ENCODE measurements around the gene SLC2A8.
A peak's percentile ranks its signal among the peaks of the same experiment; 100 is the strongest.

The SLC2A8 gene

DNA sequence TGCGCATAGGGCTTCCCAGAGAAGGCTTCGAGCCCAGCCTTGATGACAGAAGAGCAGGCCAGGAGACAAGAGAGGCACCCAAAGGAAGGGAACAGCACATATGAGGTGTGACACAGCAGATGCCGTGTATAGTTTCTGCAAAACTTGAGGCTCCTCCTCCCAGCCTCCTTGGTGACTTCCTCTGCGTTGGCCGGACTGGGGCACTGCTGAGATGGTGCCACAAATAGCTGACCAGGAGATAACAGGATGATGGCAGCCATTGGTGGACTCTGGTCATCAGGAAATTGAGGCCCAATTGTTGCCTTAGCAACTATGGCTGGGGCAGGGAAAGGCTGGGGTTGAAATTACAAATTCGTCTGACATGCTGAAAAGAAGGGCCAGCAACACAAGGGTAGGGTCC is 22.4 kb downstream of the SLC2A8 start:
- Histone ChIP-seq H3K27ac (ENCODE audit: low read depth, low read length) (no peak overlapping the region), H3K4me1 (ENCODE audit: control insufficient read depth, insufficient read depth, low read length) (peaks cover 6% of the 10 kb centered on the region), H3K4me3 (ENCODE audit: low read depth, low read length) (no peak overlapping the region), H3K36me3 (ENCODE audit: control insufficient read depth, insufficient read depth, low read length) (no peaks in the 10 kb centered on the region), H3K9ac (ENCODE audit: low read depth, low read length) (no peak overlapping the region), H3K27me3 (ENCODE audit: control insufficient read depth, insufficient read depth, low read length) (no peaks in the 10 kb centered on the region), H3K9me3 (ENCODE audit: control insufficient read depth, insufficient read depth, low read length) (no peaks in the 10 kb centered on the region)

DNA sequence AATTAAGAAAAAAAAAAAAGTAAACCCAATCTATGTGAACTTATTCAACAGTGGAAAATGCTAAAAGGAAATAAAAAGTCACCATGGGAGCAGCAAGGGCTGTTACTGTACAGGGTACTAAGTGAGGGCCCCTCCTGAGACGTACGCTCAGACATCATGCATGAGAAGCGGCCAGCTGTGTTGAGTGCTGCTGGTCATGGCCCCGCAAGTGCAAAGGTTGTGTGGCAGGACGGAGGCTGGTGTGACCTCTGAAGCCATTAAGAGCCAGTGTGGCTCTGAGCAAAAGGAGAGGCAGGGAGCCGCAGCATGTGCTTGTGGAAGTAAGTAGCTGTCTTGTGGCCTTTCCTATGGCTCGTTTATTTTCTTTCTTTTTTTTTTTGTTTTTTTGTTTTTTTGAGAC is 24.1 kb downstream of the SLC2A8 start:
- Histone ChIP-seq H3K27ac (ENCODE audit: low read depth, low read length) (no peak overlapping the region), H3K9me3 (ENCODE audit: control insufficient read depth, insufficient read depth, low read length) (no peaks in the 10 kb centered on the region), H3K9ac (ENCODE audit: low read depth, low read length) (no peak overlapping the region), H3K27me3 (ENCODE audit: control insufficient read depth, insufficient read depth, low read length) (no peaks in the 10 kb centered on the region), H3K4me1 (ENCODE audit: control insufficient read depth, insufficient read depth, low read length) (peaks cover 6% of the 10 kb centered on the region), H3K36me3 (ENCODE audit: control insufficient read depth, insufficient read depth, low read length) (no peaks in the 10 kb centered on the region), H3K4me3 (ENCODE audit: low read depth, low read length) (no peak overlapping the region)

DNA sequence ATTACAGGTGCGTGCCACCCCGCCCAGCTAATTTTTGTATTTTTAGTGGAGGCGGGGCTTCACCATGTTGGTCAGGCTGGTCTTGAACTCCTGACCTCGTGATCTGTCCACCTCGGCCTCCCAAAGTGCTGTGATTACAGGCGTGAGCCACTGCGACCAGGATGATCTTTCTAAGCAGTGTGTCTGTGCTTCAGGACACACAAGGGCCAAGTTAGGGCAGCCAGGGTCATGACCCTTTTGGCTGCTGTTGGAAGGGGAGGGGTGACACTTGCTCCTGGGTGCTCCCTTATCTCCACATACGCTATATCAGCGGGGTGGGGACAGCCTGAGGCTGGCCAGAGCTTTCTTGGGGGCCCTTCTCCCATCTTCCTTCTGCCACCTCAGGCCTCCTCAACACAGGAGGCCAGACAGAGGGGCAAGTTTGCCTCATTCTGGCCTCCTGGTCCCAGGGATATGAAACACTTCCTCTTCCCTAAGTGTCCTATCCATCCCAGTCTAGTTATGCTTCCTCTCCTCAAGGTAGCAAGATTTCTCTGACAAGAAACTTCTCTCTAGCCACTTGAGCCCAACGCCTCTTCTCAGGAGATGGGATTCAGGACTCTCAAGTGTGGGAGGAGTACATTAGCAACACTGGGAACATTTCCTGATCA is 25.3 kb downstream of the SLC2A8 start:
- H3K4me3 ChIP-seq (ENCODE audit: low read depth, low read length), result no peak overlapping the region
- no peaks in the 10 kb centered on the region for H3K36me3 ChIP-seq (ENCODE audit: control insufficient read depth, insufficient read depth, low read length)
- peaks cover 6% of the 10 kb centered on the region for H3K4me1 ChIP-seq (ENCODE audit: control insufficient read depth, insufficient read depth, low read length)
- H3K27me3 ChIP-seq (ENCODE audit: control insufficient read depth, insufficient read depth, low read length), result no peaks in the 10 kb centered on the region
- H3K27ac ChIP-seq (ENCODE audit: low read depth, low read length), result no peak overlapping the region
- no peaks in the 10 kb centered on the region for H3K9me3 ChIP-seq (ENCODE audit: control insufficient read depth, insufficient read depth, low read length)
- H3K9ac ChIP-seq (ENCODE audit: low read depth, low read length), result no peak overlapping the region

DNA sequence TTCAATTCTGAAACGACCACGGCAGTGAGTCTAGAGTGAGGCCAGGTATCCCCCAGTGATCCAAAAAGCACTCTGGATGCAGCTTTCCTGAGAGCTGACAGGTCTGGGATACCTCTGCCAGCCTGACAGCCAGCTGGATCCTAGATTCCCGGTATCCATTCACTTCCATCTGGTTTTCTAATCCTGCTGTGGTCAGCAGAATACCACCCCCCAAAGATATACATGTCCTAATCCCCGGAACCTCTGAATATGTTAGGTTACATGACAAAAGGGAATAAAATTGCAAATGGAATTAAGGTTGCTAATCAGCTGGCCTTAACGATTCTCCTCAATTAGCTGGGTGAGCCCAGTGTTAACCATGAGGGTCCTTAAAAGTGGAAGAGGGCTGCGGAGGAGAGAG is 25.8 kb downstream of the SLC2A8 start:
- Histone ChIP-seq H3K9ac (ENCODE audit: low read depth, low read length) (0 out of 2 replicates have a peak overlapping the region, but pooled peaks have one; percentile 97), H3K27ac (ENCODE audit: low read depth, low read length) (no peak overlapping the region), H3K4me1 (ENCODE audit: control insufficient read depth, insufficient read depth, low read length) (peaks cover 6% of the 10 kb centered on the region), H3K36me3 (ENCODE audit: control insufficient read depth, insufficient read depth, low read length) (no peaks in the 10 kb centered on the region), H3K27me3 (ENCODE audit: control insufficient read depth, insufficient read depth, low read length) (no peaks in the 10 kb centered on the region), H3K9me3 (ENCODE audit: control insufficient read depth, insufficient read depth, low read length) (no peaks in the 10 kb centered on the region), H3K4me3 (ENCODE audit: low read depth, low read length) (peak overlapping the region; percentile 92)

DNA sequence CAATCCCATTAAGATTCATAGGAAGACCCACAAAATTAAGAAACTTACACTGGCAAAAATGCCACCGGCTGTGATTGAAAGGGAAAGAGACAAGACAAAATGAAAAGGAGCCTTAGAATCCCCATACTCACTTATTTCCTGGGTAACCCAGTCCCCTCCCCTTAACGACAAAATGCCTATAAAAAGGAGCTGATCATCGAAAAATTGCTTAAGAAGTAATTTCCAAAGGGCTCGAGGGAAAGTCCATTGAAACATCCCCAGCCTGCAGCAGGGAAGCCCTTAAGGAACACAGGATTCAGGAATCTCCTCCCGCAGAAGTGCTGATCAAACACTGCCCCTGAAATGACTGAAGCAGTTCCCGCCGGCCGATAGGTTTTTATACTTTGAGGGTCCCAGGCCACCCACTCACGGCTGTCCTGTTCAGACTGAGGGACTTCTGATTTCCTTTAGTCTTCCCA is 26.5 kb downstream of the SLC2A8 start:
- Histone ChIP-seq H3K4me1 (ENCODE audit: control insufficient read depth, insufficient read depth, low read length) (peaks cover 6% of the 10 kb centered on the region), H3K36me3 (ENCODE audit: control insufficient read depth, insufficient read depth, low read length) (peaks cover 4% of the 10 kb centered on the region; the same call in 1 of the 2 replicates), H3K9me3 (ENCODE audit: control insufficient read depth, insufficient read depth, low read length) (no peaks in the 10 kb centered on the region), H3K9ac (ENCODE audit: low read depth, low read length) (peak overlapping the region; percentile 97), H3K27ac (ENCODE audit: low read depth, low read length) (peak overlapping the region; percentile 93), H3K4me3 (ENCODE audit: low read depth, low read length) (peak overlapping the region; percentile 92), H3K27me3 (ENCODE audit: control insufficient read depth, insufficient read depth, low read length) (no peaks in the 10 kb centered on the region)

DNA sequence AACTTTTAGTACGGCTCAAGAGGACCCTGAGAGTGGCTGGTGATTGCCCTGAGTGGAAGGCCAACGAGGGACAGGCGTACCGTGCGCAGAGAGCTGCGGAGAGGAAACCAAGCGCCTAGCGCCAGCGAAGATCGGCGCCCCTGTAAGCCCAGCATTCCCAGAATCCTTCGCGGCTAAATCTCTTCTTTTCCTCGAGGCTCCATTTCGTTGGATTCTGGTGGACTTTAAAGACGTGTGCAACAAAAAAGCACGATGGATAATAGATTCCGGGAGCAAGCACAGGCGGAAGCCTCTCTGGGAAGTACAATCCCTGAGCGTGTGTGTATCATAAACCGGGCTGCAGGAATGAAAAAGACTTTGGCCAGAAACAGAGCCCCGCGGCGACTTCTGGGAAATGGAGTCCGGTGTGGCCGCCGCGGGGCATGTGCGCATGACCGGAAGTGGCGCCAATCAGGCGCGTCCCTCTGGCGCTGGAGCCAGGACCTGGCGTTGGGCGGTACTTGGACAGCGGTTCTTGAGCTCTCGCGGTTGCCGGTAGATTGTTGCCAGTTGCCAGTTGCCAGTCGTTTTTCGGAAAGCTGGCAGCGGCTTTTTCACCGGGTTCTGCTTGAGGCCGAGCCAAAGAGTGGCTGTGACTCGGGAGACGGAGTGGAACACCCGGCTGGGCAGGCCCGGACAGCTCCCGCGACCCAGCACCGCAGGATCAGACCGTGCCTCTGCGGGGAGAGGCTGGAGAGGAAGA is 27.1 kb downstream of the SLC2A8 start, which contains the start of gene ZNF79:
TSS of gene ZNF79 (plus strand) at position 449 of the 742 bp plus-strand sequence. CDS start 406 bp downstream, outside the sequence.
- Histone ChIP-seq H3K27ac (ENCODE audit: low read depth, low read length) (peak within 1 kb of the TSS; percentile 93), H3K4me1 (ENCODE audit: control insufficient read depth, insufficient read depth, low read length) (peaks cover 6% of the 10 kb centered on the region), H3K9ac (ENCODE audit: low read depth, low read length) (peak within 1 kb of the TSS; percentile 97), H3K4me3 (ENCODE audit: low read depth, low read length) (peak within 1 kb of the TSS; percentile 92), H3K9me3 (ENCODE audit: control insufficient read depth, insufficient read depth, low read length) (no peaks in the 10 kb centered on the region), H3K36me3 (ENCODE audit: control insufficient read depth, insufficient read depth, low read length) (peaks cover 10% of the 10 kb centered on the region), H3K27me3 (ENCODE audit: control insufficient read depth, insufficient read depth, low read length) (no peaks in the 10 kb centered on the region)

DNA sequence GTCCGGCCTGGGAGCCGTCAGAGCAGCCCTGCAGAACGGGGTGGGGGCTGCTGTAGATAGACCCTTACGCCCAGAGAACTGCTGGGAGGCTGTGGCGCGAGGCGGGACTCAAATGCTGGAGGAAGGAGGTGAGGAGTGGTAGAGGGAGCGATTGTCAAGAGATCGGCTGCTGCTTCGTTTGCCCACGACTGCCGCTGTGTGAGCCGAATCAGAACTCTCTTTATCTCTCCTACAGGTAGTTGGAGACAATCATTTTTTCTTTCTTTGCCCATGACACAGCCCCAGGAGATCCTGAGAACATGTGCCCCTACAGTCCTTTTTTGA is 27.7 kb downstream of the SLC2A8 start:
- Histone ChIP-seq H3K36me3 (ENCODE audit: control insufficient read depth, insufficient read depth, low read length) (peaks cover 14% of the 10 kb centered on the region), H3K4me3 (ENCODE audit: low read depth, low read length) (peak overlapping the region; percentile 92), H3K27ac (ENCODE audit: low read depth, low read length) (peak overlapping the region; percentile 93), H3K9ac (ENCODE audit: low read depth, low read length) (peak overlapping the region; percentile 97), H3K4me1 (ENCODE audit: control insufficient read depth, insufficient read depth, low read length) (peaks cover 6% of the 10 kb centered on the region), H3K27me3 (ENCODE audit: control insufficient read depth, insufficient read depth, low read length) (no peaks in the 10 kb centered on the region), H3K9me3 (ENCODE audit: control insufficient read depth, insufficient read depth, low read length) (no peaks in the 10 kb centered on the region)

DNA sequence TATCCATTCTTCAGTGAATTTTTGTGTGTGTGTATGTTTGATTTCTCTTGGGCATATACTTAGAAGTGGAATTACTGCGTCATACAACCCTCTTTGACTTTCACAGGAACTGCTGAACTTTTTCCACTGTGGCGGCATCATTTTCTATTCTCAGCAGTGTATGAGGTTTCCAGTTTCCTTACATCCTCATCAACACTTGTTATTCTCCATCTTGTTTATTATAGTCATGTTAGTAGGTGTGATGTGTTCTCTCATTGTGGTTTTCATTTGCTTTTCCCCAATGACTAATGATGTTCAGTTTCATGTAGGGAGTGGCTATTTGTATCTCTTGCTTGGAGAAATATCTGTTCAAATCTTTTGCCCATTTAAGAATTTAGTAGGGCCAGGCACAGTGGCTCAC is 29.8 kb downstream of the SLC2A8 start:
- Histone ChIP-seq H3K36me3 (ENCODE audit: control insufficient read depth, insufficient read depth, low read length) (peaks cover 29% of the 10 kb centered on the region), H3K4me1 (ENCODE audit: control insufficient read depth, insufficient read depth, low read length) (peaks cover 6% of the 10 kb centered on the region), H3K27me3 (ENCODE audit: control insufficient read depth, insufficient read depth, low read length) (no peaks in the 10 kb centered on the region), H3K9me3 (ENCODE audit: control insufficient read depth, insufficient read depth, low read length) (no peaks in the 10 kb centered on the region), H3K4me3 (ENCODE audit: low read depth, low read length) (no peak overlapping the region), H3K27ac (ENCODE audit: low read depth, low read length) (no peak overlapping the region), H3K9ac (ENCODE audit: low read depth, low read length) (no peak overlapping the region)

DNA sequence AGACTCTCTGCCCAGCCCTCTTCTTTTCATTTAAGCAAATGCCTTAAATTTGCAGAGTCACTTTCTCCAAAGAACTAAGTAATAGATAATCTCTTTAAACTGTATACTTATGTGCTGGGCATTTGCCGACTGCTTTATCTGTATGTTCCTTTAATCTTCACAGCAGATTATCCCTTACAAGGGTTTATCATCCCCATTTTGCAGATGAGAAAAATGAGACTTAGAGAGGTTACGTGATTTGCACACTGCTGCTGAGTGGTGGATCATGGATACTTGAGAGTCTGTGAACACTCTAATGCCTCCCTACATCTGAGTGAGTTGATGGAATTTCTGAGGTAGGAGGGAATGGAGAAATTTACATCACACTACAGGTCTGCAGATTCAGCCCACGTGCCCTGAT is 31.4 kb downstream of the SLC2A8 start:
- Histone ChIP-seq H3K27ac (ENCODE audit: low read depth, low read length) (no peak overlapping the region), H3K4me1 (ENCODE audit: control insufficient read depth, insufficient read depth, low read length) (no peaks in the 10 kb centered on the region; the same call in 1 of the 2 replicates), H3K27me3 (ENCODE audit: control insufficient read depth, insufficient read depth, low read length) (no peaks in the 10 kb centered on the region), H3K9ac (ENCODE audit: low read depth, low read length) (no peak overlapping the region), H3K4me3 (ENCODE audit: low read depth, low read length) (no peak overlapping the region), H3K9me3 (ENCODE audit: control insufficient read depth, insufficient read depth, low read length) (no peaks in the 10 kb centered on the region), H3K36me3 (ENCODE audit: control insufficient read depth, insufficient read depth, low read length) (peaks cover 38% of the 10 kb centered on the region)

DNA sequence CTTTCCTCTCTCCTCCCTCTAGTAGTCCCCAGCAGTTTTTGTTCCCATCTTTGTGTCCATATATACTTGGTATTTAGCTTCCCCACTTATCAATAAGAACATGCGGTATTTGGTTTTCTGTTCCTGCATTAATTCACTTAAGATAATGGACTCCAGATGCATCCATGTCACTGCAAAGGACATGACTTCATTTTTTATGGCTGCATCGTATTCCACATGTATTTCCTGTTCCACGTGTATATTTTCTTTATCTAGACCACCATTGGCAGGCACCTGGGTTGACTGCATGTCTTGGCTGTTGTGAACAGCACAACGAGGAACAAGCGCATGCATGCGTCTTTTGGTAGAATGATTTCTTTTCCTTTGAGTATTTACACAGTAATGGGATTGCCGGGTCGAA is 33.4 kb downstream of the SLC2A8 start:
- H3K36me3 ChIP-seq (ENCODE audit: control insufficient read depth, insufficient read depth, low read length), result peaks cover 57% of the 10 kb centered on the region
- no peak overlapping the region for H3K4me3 ChIP-seq (ENCODE audit: low read depth, low read length)
- H3K9ac ChIP-seq (ENCODE audit: low read depth, low read length), result no peak overlapping the region
- H3K9me3 ChIP-seq (ENCODE audit: control insufficient read depth, insufficient read depth, low read length), result no peaks in the 10 kb centered on the region
- no peak overlapping the region for H3K27ac ChIP-seq (ENCODE audit: low read depth, low read length)
- H3K27me3 ChIP-seq (ENCODE audit: control insufficient read depth, insufficient read depth, low read length), result no peaks in the 10 kb centered on the region
- H3K4me1 ChIP-seq (ENCODE audit: control insufficient read depth, insufficient read depth, low read length), result no peaks in the 10 kb centered on the region

DNA sequence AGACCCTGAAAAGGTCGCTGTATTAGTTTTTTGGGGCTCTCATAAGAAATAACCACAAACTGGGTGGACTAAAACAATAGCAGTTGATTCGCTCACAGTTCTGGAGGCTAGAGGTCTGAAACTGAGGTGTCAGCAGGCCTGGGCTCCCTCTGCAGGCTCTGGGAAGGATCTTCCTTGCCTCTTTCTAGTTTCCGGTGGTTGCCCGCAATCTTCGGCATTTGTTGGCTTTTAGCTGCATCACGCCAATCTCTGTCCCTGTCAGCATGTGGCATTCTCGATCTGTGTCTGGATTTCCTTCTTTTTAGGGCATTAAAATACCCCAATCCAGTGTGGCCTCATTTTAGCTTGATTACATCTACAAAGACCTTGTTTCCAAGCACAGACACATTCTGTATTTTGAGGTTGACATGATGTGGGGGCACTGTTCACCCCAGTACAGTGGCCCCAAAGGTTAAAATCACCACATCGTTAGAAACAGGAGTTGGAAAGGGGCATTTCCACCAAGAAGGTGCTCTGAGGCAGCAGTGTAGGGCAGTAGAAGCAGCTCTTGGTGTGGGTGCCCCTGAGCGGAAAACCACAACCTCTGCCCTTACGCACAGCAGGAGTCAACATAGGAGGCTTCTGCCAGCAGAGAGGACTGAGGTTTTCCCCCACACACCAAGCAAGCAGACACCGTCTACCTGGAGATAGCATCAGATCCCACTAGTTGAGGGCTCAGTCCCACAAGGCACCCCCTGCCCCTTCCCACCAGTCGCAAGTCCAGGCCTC is 40.7 kb downstream of the SLC2A8 start:
- Histone ChIP-seq H3K9ac (ENCODE audit: low read depth, low read length) (no peak overlapping the region), H3K4me1 (ENCODE audit: control insufficient read depth, insufficient read depth, low read length) (no peaks in the 10 kb centered on the region), H3K27me3 (ENCODE audit: control insufficient read depth, insufficient read depth, low read length) (no peaks in the 10 kb centered on the region), H3K9me3 (ENCODE audit: control insufficient read depth, insufficient read depth, low read length) (no peaks in the 10 kb centered on the region), H3K36me3 (ENCODE audit: control insufficient read depth, insufficient read depth, low read length) (peaks cover 81% of the 10 kb centered on the region), H3K4me3 (ENCODE audit: low read depth, low read length) (no peak overlapping the region), H3K27ac (ENCODE audit: low read depth, low read length) (no peak overlapping the region)

Measured in HUES48 (cell line).